WTC11 (cell line): ENCODE data around the gene SSTR5. TPM values are rescaled to one million over a fixed set of nuclear protein-coding genes. Genes with fewer than 3 reads are reported as not detected.

Source experiments
- ATAC-seq: fragments of 200-7000 bp; cut with Tn5 transposase; 2 replicates; pipeline ENCODE4 v1.10.0; 2021; ENCODE audit warnings: mild to moderate bottlenecking, moderate library complexity
- CTCF ChIA-PET: fragments of 300-600 bp; sonication (Branson Sonifier 250); formaldehyde crosslinking; loops from one replicate; lab custom pipeline; 2021; ENCODE audit warnings: antibody characterized with exemption; lab: Charles Lee
- POLR2A ChIA-PET: fragments of 350-600 bp; sonication (Branson Sonifier 250); formaldehyde crosslinking; loops from one replicate; lab custom pipeline; 2021; ENCODE audit warnings: antibody characterized with exemption; lab: Charles Lee
- DNase-seq: peaks from one replicate; pipeline ENCODE4 v3.0.0; 2021; ENCODE audit warnings: low spot score
- H3K27ac Mint-ChIP-seq: 2 replicates; pipeline ENCODE4 v1.8.0; 2021; ENCODE audit warnings: mixed read lengths
- H3K27me3 Mint-ChIP-seq: 2 replicates; pipeline ENCODE4 v1.8.0; 2021; ENCODE audit warnings: low read depth, mild to moderate bottlenecking, moderate library complexity, mixed read lengths
- H3K36me3 Mint-ChIP-seq: 2 replicates; pipeline ENCODE4 v1.8.0; 2021; ENCODE audit warnings: mixed read lengths
- H3K4me1 Mint-ChIP-seq: 2 replicates; pipeline ENCODE4 v1.8.0; 2022; ENCODE audit warnings: mixed read lengths
- H3K4me3 Mint-ChIP-seq: 2 replicates; pipeline ENCODE4 v1.8.0; 2021; ENCODE audit warnings: mild to moderate bottlenecking, moderate library complexity, mixed read lengths
- H3K9me3 Mint-ChIP-seq: 2 replicates; pipeline ENCODE4 v1.8.0; 2021; ENCODE audit warnings: mixed read lengths
- AFF4 ChIP-seq: sonication (generic); formaldehyde crosslinking; IDR thresholded peaks from 2 replicates; pipeline ENCODE4 v1.8.1; 2023; ENCODE audit warnings: mild to moderate bottlenecking, missing genetic modification reagents, borderline replicate concordance
- ATF3 ChIP-seq: sonication (generic); formaldehyde crosslinking; conservative IDR thresholded peaks from 2 replicates; pipeline ENCODE4 v1.8.1; 2022; ENCODE audit warnings: mild to moderate bottlenecking, missing genetic modification reagents
- CBFB ChIP-seq: sonication (generic); formaldehyde crosslinking; IDR thresholded peaks from 2 replicates; pipeline ENCODE4 v1.8.1; 2022; ENCODE audit warnings: mild to moderate bottlenecking, low read depth, missing genetic modification reagents
- CTCF ChIP-seq: fragments of 200-600 bp; IDR thresholded peaks from 2 replicates; pipeline ENCODE4 v1.8.0; 2022; ENCODE audit warnings: antibody characterized with exemption
- EMX1 ChIP-seq: fragments of 250-450 bp; sonication (Bioruptor Pico); IDR thresholded peaks from 2 replicates; pipeline ENCODE4 v1.8.0; 2021; ENCODE audit warnings: mild to moderate bottlenecking
- HMGA2 ChIP-seq: fragments of 250-450 bp; sonication (Bioruptor Pico); IDR thresholded peaks from 2 replicates; pipeline ENCODE4 v1.4.0; 2021; ENCODE audit warnings: mild to moderate bottlenecking, moderate library complexity
- NFATC4 ChIP-seq: fragments of 250-450 bp; sonication (Bioruptor Pico); IDR thresholded peaks from 2 replicates; pipeline ENCODE4 v1.9.0; 2021; ENCODE audit warnings: mild to moderate bottlenecking
- NR3C1 ChIP-seq: sonication (generic); formaldehyde crosslinking; conservative IDR thresholded peaks from 2 replicates; pipeline ENCODE4 v1.8.1; 2023; ENCODE audit warnings: low read depth, mild to moderate bottlenecking, missing genetic modification reagents
- PRRX2 ChIP-seq: fragments of 250-450 bp; sonication (Bioruptor Pico); IDR thresholded peaks from 2 replicates; pipeline ENCODE4 v1.8.0; 2021; ENCODE audit warnings: mild to moderate bottlenecking
- SMAD4 ChIP-seq: sonication (generic); formaldehyde crosslinking; IDR thresholded peaks from 2 replicates; pipeline ENCODE4 v1.8.0; 2022; ENCODE audit warnings: mild to moderate bottlenecking, missing genetic modification reagents
- TCF7 ChIP-seq: sonication (generic); formaldehyde crosslinking; IDR thresholded peaks from 2 replicates; pipeline ENCODE4 v1.8.0; 2022; ENCODE audit warnings: mild to moderate bottlenecking, low read depth, missing genetic modification reagents, moderate library complexity
- TEAD1 ChIP-seq: sonication (generic); formaldehyde crosslinking; IDR thresholded peaks from 2 replicates; pipeline ENCODE4 v1.8.0; 2022; ENCODE audit warnings: mild to moderate bottlenecking, missing genetic modification reagents
- TP53 ChIP-seq: sonication (generic); formaldehyde crosslinking; IDR thresholded peaks from 2 replicates; pipeline ENCODE4 v1.8.1; 2023; ENCODE audit warnings: mild to moderate bottlenecking, missing genetic modification reagents
- ZNF121 ChIP-seq: sonication (generic); formaldehyde crosslinking; IDR thresholded peaks from 2 replicates; pipeline ENCODE4 v1.8.0; 2023; ENCODE audit warnings: missing genetic modification reagents
- ZNF317 ChIP-seq: sonication (generic); formaldehyde crosslinking; IDR thresholded peaks from 2 replicates; pipeline ENCODE4 v1.8.1; 2023; ENCODE audit warnings: low read depth, mild to moderate bottlenecking, moderate library complexity, missing genetic modification reagents, borderline replicate concordance
- ZNF416 ChIP-seq: fragments of 250-450 bp; sonication (Bioruptor Pico); IDR thresholded peaks from 2 replicates; pipeline ENCODE4 v1.9.0; 2021; ENCODE audit warnings: mild to moderate bottlenecking, inconsistent platforms
- total RNA-seq: library from RNA; stranded (reverse); gene quantifications from 3 replicates; pipeline ENCODE4 v1.2.3, GENCODE V29; 2021
- TF ChIP-seq, protein P1 (sequence below): sonication (generic); formaldehyde crosslinking; IDR thresholded peaks from 2 replicates; pipeline ENCODE4 v1.8.0; 2022; ENCODE audit warnings: mild to moderate bottlenecking, missing genetic modification reagents
- TF ChIP-seq, protein P2 (sequence below): sonication (generic); formaldehyde crosslinking; IDR thresholded peaks from 2 replicates; pipeline ENCODE4 v1.8.1; 2023; ENCODE audit warnings: mild to moderate bottlenecking, missing genetic modification reagents
- TF ChIP-seq, protein P3 (sequence below): sonication (generic); formaldehyde crosslinking; IDR thresholded peaks from 2 replicates; pipeline ENCODE4 v1.8.1; 2022; ENCODE audit warnings: mild to moderate bottlenecking, missing genetic modification reagents, moderate library complexity, borderline replicate concordance
- TF ChIP-seq, protein P4 (sequence below): sonication (generic); formaldehyde crosslinking; IDR thresholded peaks from 2 replicates; pipeline ENCODE4 v1.8.0; 2022; ENCODE audit warnings: missing genetic modification reagents

The SSTR5 gene
- total RNA-seq, 1 experiment from 2014 or later = 0.61 TPM

DNA sequence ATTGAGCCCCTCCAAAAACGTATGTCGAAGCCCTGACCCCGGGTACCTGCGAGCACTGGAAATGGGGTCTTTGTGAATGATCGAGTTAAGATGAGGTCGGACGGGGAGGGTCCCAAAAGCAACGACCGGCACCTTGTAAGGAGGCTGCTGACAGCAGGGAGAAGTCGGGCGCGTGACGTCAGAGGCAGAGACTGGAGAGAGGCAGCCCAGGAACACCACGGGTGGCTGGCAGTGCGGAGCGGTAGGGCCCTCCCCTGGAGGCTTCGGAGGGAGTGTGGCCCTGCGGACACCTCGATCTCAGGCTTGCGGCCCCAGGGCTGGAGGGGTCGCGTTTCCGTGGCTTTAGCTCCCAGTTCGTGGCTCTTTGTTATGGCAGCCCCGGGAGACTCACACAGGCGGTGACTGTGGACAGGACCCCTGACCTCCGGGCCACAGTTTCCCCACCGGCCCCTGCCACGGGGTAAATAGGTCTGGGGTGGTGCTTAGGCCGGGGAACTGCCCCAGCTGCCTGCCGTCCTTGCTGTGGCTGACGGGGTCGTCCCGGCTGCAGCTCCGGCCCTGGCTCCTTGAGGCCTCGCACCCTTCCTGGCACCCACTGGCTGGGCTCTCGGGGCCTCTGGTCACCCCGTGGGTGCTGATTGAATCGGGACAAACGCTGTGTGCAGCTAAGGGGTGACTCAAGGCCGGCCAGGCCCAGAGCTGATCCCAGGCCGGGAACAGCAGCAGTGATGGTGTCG is 10.6 kb upstream of the SSTR5 start:
- ATAC-seq = no peak

More for the DNA sequence above, 10.6 kb upstream of the SSTR5 start:
- Mint-ChIP-seq H3K9me3 (peaks cover 6% of the 10 kb centered on the region), H3K27me3 (peaks cover 5% of the 10 kb centered on the region), H3K27ac (no peak overlapping the region), H3K4me3 (no peak overlapping the region), H3K36me3 (peaks cover 4% of the 10 kb centered on the region; the same call in 1 of the 2 replicates), H3K4me1 (no peaks in the 10 kb centered on the region)
- TF ChIP-seq CTCF (no peak), PRRX2 (CRISPR knock-in tag) (no peak), HMGA2 (no peak), NFATC4 (no peak), TEAD1 (CRISPR knock-in tag) (no peak), TCF7 (CRISPR knock-in tag) (no peak), ZNF121 (CRISPR knock-in tag) (no peak), AFF4 (CRISPR knock-in tag) (no peak), CBFB (CRISPR knock-in tag) (no peak), NR3C1 (no peak), SMAD4 (no peak), ATF3 (CRISPR knock-in tag) (no peak), ZNF317 (no peak), EMX1 (CRISPR knock-in tag) (no peak), ZNF416 (no peak), TP53 (CRISPR knock-in tag) (no peak)
- TF ChIP-seq, protein P1, sequence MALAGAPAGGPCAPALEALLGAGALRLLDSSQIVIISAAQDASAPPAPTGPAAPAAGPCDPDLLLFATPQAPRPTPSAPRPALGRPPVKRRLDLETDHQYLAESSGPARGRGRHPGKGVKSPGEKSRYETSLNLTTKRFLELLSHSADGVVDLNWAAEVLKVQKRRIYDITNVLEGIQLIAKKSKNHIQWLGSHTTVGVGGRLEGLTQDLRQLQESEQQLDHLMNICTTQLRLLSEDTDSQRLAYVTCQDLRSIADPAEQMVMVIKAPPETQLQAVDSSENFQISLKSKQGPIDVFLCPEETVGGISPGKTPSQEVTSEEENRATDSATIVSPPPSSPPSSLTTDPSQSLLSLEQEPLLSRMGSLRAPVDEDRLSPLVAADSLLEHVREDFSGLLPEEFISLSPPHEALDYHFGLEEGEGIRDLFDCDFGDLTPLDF = no peak
- TF ChIP-seq, protein P2, sequence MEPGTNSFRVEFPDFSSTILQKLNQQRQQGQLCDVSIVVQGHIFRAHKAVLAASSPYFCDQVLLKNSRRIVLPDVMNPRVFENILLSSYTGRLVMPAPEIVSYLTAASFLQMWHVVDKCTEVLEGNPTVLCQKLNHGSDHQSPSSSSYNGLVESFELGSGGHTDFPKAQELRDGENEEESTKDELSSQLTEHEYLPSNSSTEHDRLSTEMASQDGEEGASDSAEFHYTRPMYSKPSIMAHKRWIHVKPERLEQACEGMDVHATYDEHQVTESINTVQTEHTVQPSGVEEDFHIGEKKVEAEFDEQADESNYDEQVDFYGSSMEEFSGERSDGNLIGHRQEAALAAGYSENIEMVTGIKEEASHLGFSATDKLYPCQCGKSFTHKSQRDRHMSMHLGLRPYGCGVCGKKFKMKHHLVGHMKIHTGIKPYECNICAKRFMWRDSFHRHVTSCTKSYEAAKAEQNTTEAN (CRISPR knock-in tag) = no peak
- TF ChIP-seq, protein P3, sequence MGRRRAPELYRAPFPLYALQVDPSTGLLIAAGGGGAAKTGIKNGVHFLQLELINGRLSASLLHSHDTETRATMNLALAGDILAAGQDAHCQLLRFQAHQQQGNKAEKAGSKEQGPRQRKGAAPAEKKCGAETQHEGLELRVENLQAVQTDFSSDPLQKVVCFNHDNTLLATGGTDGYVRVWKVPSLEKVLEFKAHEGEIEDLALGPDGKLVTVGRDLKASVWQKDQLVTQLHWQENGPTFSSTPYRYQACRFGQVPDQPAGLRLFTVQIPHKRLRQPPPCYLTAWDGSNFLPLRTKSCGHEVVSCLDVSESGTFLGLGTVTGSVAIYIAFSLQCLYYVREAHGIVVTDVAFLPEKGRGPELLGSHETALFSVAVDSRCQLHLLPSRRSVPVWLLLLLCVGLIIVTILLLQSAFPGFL = no peak
- TF ChIP-seq, protein P4, sequence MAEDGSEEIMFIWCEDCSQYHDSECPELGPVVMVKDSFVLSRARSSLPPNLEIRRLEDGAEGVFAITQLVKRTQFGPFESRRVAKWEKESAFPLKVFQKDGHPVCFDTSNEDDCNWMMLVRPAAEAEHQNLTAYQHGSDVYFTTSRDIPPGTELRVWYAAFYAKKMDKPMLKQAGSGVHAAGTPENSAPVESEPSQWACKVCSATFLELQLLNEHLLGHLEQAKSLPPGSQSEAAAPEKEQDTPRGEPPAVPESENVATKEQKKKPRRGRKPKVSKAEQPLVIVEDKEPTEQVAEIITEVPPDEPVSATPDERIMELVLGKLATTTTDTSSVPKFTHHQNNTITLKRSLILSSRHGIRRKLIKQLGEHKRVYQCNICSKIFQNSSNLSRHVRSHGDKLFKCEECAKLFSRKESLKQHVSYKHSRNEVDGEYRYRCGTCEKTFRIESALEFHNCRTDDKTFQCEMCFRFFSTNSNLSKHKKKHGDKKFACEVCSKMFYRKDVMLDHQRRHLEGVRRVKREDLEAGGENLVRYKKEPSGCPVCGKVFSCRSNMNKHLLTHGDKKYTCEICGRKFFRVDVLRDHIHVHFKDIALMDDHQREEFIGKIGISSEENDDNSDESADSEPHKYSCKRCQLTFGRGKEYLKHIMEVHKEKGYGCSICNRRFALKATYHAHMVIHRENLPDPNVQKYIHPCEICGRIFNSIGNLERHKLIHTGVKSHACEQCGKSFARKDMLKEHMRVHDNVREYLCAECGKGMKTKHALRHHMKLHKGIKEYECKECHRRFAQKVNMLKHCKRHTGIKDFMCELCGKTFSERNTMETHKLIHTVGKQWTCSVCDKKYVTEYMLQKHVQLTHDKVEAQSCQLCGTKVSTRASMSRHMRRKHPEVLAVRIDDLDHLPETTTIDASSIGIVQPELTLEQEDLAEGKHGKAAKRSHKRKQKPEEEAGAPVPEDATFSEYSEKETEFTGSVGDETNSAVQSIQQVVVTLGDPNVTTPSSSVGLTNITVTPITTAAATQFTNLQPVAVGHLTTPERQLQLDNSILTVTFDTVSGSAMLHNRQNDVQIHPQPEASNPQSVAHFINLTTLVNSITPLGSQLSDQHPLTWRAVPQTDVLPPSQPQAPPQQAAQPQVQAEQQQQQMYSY (CRISPR knock-in tag) = no peak
- CTCF ChIA-PET = interaction anchor here (1.7 to 1.8 kb wide), 2 partner anchors 12 to 41 kb away, joined by 6 read pairs; no protein-coding TSS in a partner anchor
- POLR2A ChIA-PET = no interaction called here
- no peak for DNase-seq
